Epithelial cell of esophagus (primary cell): ENCODE measurements around the gene IL12RB2.

Experiments
- DNase-seq: peaks from one replicate; pipeline ENCODE4 v3.0.0; 2010; ENCODE audit warnings: low read depth
- H3K4me3 ChIP-seq: 2 replicates; pipeline ENCODE4 v1.5.1; 2011; ENCODE audit warnings: mild to moderate bottlenecking, low read length, control low read depth
- CTCF ChIP-seq: IDR thresholded peaks from 2 replicates; pipeline ENCODE4 v1.5.1; 2011; ENCODE audit warnings: low read depth, mild to moderate bottlenecking, low read length, control low read depth, inconsistent platforms; ENCODE audit not compliant: insufficient read depth; ENCODE audit errors: missing control alignments

Gene IL12RB2

GRCh38 chr1:67312615-67313014 lies 4.9 kb downstream of the IL12RB2 start:
- DNase-seq = no peak
- no peak for TF ChIP-seq CTCF
- no peak overlapping the region for H3K4me3 ChIP-seq

- H3K4me3 ChIP-seq = no peak overlapping the region
- TF ChIP-seq CTCF = no peak
- no peak for DNase-seq
Measured at GRCh38 chr1:67313934-67314671, 6.4 kb downstream of the IL12RB2 start.

- DNase-seq = peak; percentile 57
- TF ChIP-seq CTCF = no peak
- H3K4me3 ChIP-seq = no peak overlapping the region
Measured at GRCh38 chr1:67314696-67315095, 7.0 kb downstream of the IL12RB2 start.

GRCh38 chr1:67316180-67316902 lies 8.7 kb downstream of the IL12RB2 start:
- peak; percentile 21 for DNase-seq
- H3K4me3 ChIP-seq = no peak overlapping the region
- TF ChIP-seq CTCF = no peak

GRCh38 chr1:67316918-67317317 lies 9.2 kb downstream of the IL12RB2 start:
- H3K4me3 ChIP-seq = no peak overlapping the region
- DNase-seq = peak; percentile 40
- no peak for TF ChIP-seq CTCF

GRCh38 chr1:67317803-67318202 lies 10.1 kb downstream of the IL12RB2 start:
- DNase-seq = no peak
- no peak for TF ChIP-seq CTCF

More at GRCh38 chr1:67317803-67318202, 10.1 kb downstream of the IL12RB2 start:
- H3K4me3 ChIP-seq = no peak overlapping the region
